HG03039 (cell line): ENCODE data around the gene RAB3C.
"Not testable (repeated sequence)": the region's sequence is repeated elsewhere in the genome, so short reads cannot be mapped to it uniquely, and the experiment has no call there.

ENCODE experiments used
- ATAC-seq: cut with Tn5 transposase; IDR thresholded peaks from one replicate; pipeline ENCODE4 v1.9.1; 2021; ENCODE audit warnings: mild to moderate bottlenecking, moderate library complexity; ENCODE audit not compliant: unreplicated experiment

The RAB3C gene

GRCh38 chr5:58672521-58672920, 89.6 kb downstream of the RAB3C start:
- ATAC-seq, result no peak

- no peak for ATAC-seq
These were observed 91.2 kb downstream of the RAB3C start for GRCh38 chr5:58674070-58674469.

- ATAC-seq, result no peak
These were observed 91.8 kb downstream of the RAB3C start for GRCh38 chr5:58674711-58675110.

- no peak for ATAC-seq
These were observed 92.5 kb downstream of the RAB3C start for GRCh38 chr5:58675341-58675740.

GRCh38 chr5:58677650-58678049, 94.8 kb downstream of the RAB3C start:
- ATAC-seq, result no peak

GRCh38 chr5:58680503-58680902, 97.6 kb downstream of the RAB3C start:
- ATAC-seq, result no peak

- ATAC-seq, result no peak
These were observed 99.1 kb downstream of the RAB3C start for GRCh38 chr5:58681943-58682342.

- no peak for ATAC-seq
These were observed 100.7 kb downstream of the RAB3C start for GRCh38 chr5:58683567-58683966.

GRCh38 chr5:58687079-58687478, 104.2 kb downstream of the RAB3C start:
- no peak for ATAC-seq

- ATAC-seq, result no peak
These were observed 104.7 kb downstream of the RAB3C start for GRCh38 chr5:58687595-58687994.

- ATAC-seq, result not testable (repeated sequence)
These were observed 116.3 kb downstream of the RAB3C start for GRCh38 chr5:58699088-58699761.

- ATAC-seq, result no peak
These were observed 116.9 kb downstream of the RAB3C start for GRCh38 chr5:58699762-58700118.

GRCh38 chr5:58703925-58704555, 121.2 kb downstream of the RAB3C start:
- no peak for ATAC-seq

- no peak for ATAC-seq
These were observed 123.9 kb downstream of the RAB3C start for GRCh38 chr5:58706736-58707135.

- ATAC-seq, result no peak
These were observed 125.6 kb downstream of the RAB3C start for GRCh38 chr5:58708456-58708855.

- not testable (repeated sequence) for ATAC-seq
These were observed 127.5 kb downstream of the RAB3C start for GRCh38 chr5:58710425-58710824.

GRCh38 chr5:58710871-58711270, 128.0 kb downstream of the RAB3C start:
- no peak for ATAC-seq

- no peak for ATAC-seq
These were observed 129.1 kb downstream of the RAB3C start for GRCh38 chr5:58711965-58712364.

- ATAC-seq, result no peak
These were observed 131.2 kb downstream of the RAB3C start for GRCh38 chr5:58714046-58714445.

- ATAC-seq, result no peak
These were observed 133.3 kb downstream of the RAB3C start for GRCh38 chr5:58715997-58716656.

- no peak for ATAC-seq
These were observed 133.8 kb downstream of the RAB3C start for GRCh38 chr5:58716713-58717112.

GRCh38 chr5:58717303-58718007, 134.6 kb downstream of the RAB3C start:
- ATAC-seq, result no peak
